HepG2 (cell line): ENCODE data around the gene MIEF1. TPM values are rescaled to one million over a fixed set of nuclear protein-coding genes. Genes with fewer than 3 reads are reported as not detected.
A peak's percentile ranks its signal among the peaks of the same experiment; 100 is the strongest.

ENCODE experiments used
- AGO2 ChIP-seq: fragments of 200-400 bp; formaldehyde crosslinking; optimal IDR thresholded peaks from 2 replicates; pipeline ENCODE3; 2017; ENCODE audit warnings: mild to moderate bottlenecking, low read depth, low read length, moderate library complexity
- EP300 ChIP-seq, 3 experiments: sonication (generic) in 1 of 3; formaldehyde crosslinking in 1 of 3; IDR thresholded peaks; 2 replicates each; pipeline versions ENCODE4 v1.5.1 to v1.6.1; 2011 to 2020; ENCODE audit warnings: low read depth in 2 of 3, low read length in 2 of 3, borderline replicate concordance in 1 of 3, improper control_type of control experiment in 1 of 3, mild to moderate bottlenecking in 1 of 3, missing genetic modification reagents in 1 of 3, moderate library complexity in 1 of 3
- ESRRA ChIP-seq: sonication (generic); formaldehyde crosslinking; IDR thresholded peaks from 2 replicates; pipeline ENCODE4 v1.5.1; 2020; ENCODE audit warnings: mild to moderate bottlenecking, low read depth, missing genetic modification reagents
- FOXA1 ChIP-seq, 2 experiments: fragments of 450-650 bp in 1 of 2; sonication (generic) in 1 of 2; formaldehyde crosslinking in 1 of 2; IDR thresholded peaks; 2 replicates each; pipeline versions ENCODE4 v1.4.0 to v1.6.1; 2016 to 2020; ENCODE audit warnings: missing genetic modification reagents in 1 of 2
- MAZ ChIP-seq, 2 experiments: sonication (generic) in 1 of 2; formaldehyde crosslinking in 1 of 2; IDR thresholded peaks; 2 replicates each; pipeline versions ENCODE4 v1.5.0 to v1.6.1; 2012 to 2020; ENCODE audit warnings: low read depth in 2 of 2, mild to moderate bottlenecking in 2 of 2, borderline replicate concordance in 1 of 2, improper control_type of control experiment in 1 of 2, low read length in 1 of 2, missing genetic modification reagents in 1 of 2, moderate library complexity in 1 of 2
- NCOA2 ChIP-seq: sonication (generic); formaldehyde crosslinking; IDR thresholded peaks from 2 replicates; pipeline ENCODE4 v1.8.0; 2022; ENCODE audit warnings: inconsistent platforms
- NR2F6 ChIP-seq, 2 experiments: IDR thresholded peaks; 2 replicates each; pipeline ENCODE4 v1.6.1; 2016; ENCODE audit warnings: antibody characterized with exemption in 1 of 2, mild to moderate bottlenecking in 1 of 2
- PATZ1 ChIP-seq: sonication (generic); formaldehyde crosslinking; IDR thresholded peaks from 2 replicates; pipeline ENCODE4 v1.4.0; 2020; ENCODE audit warnings: missing genetic modification reagents
- PAWR ChIP-seq: sonication (generic); formaldehyde crosslinking; IDR thresholded peaks from 2 replicates; pipeline ENCODE4 v1.4.0; 2020; ENCODE audit warnings: missing genetic modification reagents, mild to moderate bottlenecking, borderline replicate concordance
- RBM39 ChIP-seq: fragments of 200-400 bp; formaldehyde crosslinking; IDR thresholded peaks from one replicate; pipeline ENCODE4 v1.6.1; 2018; ENCODE audit warnings: antibody characterized with exemption, mild to moderate bottlenecking, low read depth, low read length; ENCODE audit not compliant: poor library complexity, severe bottlenecking
- SAP130 ChIP-seq: IDR thresholded peaks from 2 replicates; pipeline ENCODE4 v1.6.1; 2016; ENCODE audit warnings: low read depth
- SIX1 ChIP-seq: sonication (generic); formaldehyde crosslinking; IDR thresholded peaks from 2 replicates; pipeline ENCODE4 v1.4.0; 2020; ENCODE audit warnings: missing genetic modification reagents, borderline replicate concordance
- SMAD3 ChIP-seq: sonication (generic); formaldehyde crosslinking; IDR thresholded peaks from 2 replicates; pipeline ENCODE4 v1.4.0; 2020; ENCODE audit warnings: missing genetic modification reagents
- SMARCC2 ChIP-seq: fragments of 450-650 bp; IDR thresholded peaks from 2 replicates; pipeline ENCODE4 v1.6.1; 2017; ENCODE audit warnings: antibody characterized with exemption, mild to moderate bottlenecking
- SOX13 ChIP-seq, 3 experiments: fragments of 450-650 bp in 1 of 3; sonication (generic) in 1 of 3; formaldehyde crosslinking in 1 of 3; IDR thresholded peaks in 2 of 3; conservative IDR thresholded peaks in 1 of 3; 2 replicates each; pipeline versions ENCODE4 v1.5.0 to v1.6.1; 2016 to 2020; ENCODE audit warnings: antibody characterized with exemption in 1 of 3, mild to moderate bottlenecking in 1 of 3, missing compliant biosample characterization in 1 of 3, missing genetic modification reagents in 1 of 3, moderate library complexity in 1 of 3
- SRF ChIP-seq: IDR thresholded peaks from 2 replicates; pipeline ENCODE4 v1.6.1; 2011; ENCODE audit warnings: mild to moderate bottlenecking, low read depth, low read length, moderate library complexity
- TMF1 ChIP-seq: sonication (generic); formaldehyde crosslinking; IDR thresholded peaks from 2 replicates; pipeline ENCODE4 v1.8.1; 2022; ENCODE audit warnings: low read depth, missing genetic modification reagents
- ZNF121 ChIP-seq: sonication (generic); formaldehyde crosslinking; IDR thresholded peaks from 2 replicates; pipeline ENCODE4 v1.5.0; 2020; ENCODE audit warnings: mild to moderate bottlenecking, missing genetic modification reagents
- ZNF282 ChIP-seq: fragments of 450-650 bp; IDR thresholded peaks from 2 replicates; pipeline ENCODE4 v1.6.1; 2018; ENCODE audit not compliant: partially characterized antibody
- ZNF496 ChIP-seq: sonication (generic); formaldehyde crosslinking; IDR thresholded peaks from 2 replicates; pipeline ENCODE4 v1.8.1; 2023; ENCODE audit warnings: mild to moderate bottlenecking, moderate library complexity, missing genetic modification reagents; ENCODE audit not compliant: insufficient replicate concordance
- ZNF639 ChIP-seq: conservative IDR thresholded peaks from 2 replicates; pipeline ENCODE4 v1.6.1; 2018; ENCODE audit warnings: missing genetic modification reagents
- ZNF670 ChIP-seq: sonication (generic); formaldehyde crosslinking; IDR thresholded peaks from 2 replicates; pipeline ENCODE4 v1.8.0; 2022; ENCODE audit warnings: mild to moderate bottlenecking, missing genetic modification reagents, borderline replicate concordance
- ZNF710 ChIP-seq: sonication (generic); formaldehyde crosslinking; IDR thresholded peaks from 2 replicates; pipeline ENCODE4 v1.5.0; 2020; ENCODE audit warnings: mild to moderate bottlenecking, missing genetic modification reagents, borderline replicate concordance
- ZSCAN25 ChIP-seq: sonication (generic); formaldehyde crosslinking; IDR thresholded peaks from 2 replicates; pipeline ENCODE4 v1.8.0; 2022; ENCODE audit warnings: mild to moderate bottlenecking, missing genetic modification reagents
- polyA plus RNA-seq, 8 experiments: library from polyadenylated mRNA; depleted of rRNA in 3 of 8; stranded (reverse) in 7 of 8; unstranded in 1 of 8; fragments of >200 nt; fragmentation: Illumina TruSeq in 4 of 8; extraction: Trizol in 4 of 8; gene quantifications; 2 replicates each; pipeline versions ENCODE4 v1.2.1 to v1.2.3, GENCODE V29; 2011 to 2016; ENCODE audit warnings: low read depth in 4 of 8, missing spikeins in 1 of 8, mixed read lengths in 1 of 8; ENCODE audit not compliant: insufficient read depth in 1 of 8
- total RNA-seq, 5 experiments: library from RNA; depleted of rRNA; stranded (reverse); fragments of >200 nt; fragmentation: Illumina TruSeq; extraction: Trizol; gene quantifications; 2 replicates each; pipeline ENCODE4 v1.2.3, GENCODE V29; 2016; ENCODE audit warnings: low read depth in 1 of 5

Gene MIEF1
- total and polyA plus RNA-seq, 2 of the 13 experiments (the other 11 are each of a cell fraction or from before 2014, with no cell fraction given) = 21.7 to 34.8 TPM

GRCh38 chr22:39498802-39499201, 3.3 kb upstream of the MIEF1 start (continued):
- peak; percentile 48; the same call in 1 of the 2 replicates for TF ChIP-seq ZNF710 (CRISPR knock-in tag)
- TF ChIP-seq SOX13 (IDR thresholded peaks at IDR 0.05) = no peak
- peak in 1 of 2 experiments; percentile 70; a peak in 2 of 4 replicates for TF ChIP-seq SOX13 (CRISPR knock-in tag; conservative IDR thresholded peaks at IDR 0.05 in 1 of 2, IDR thresholded peaks at IDR 0.05 in 1 of 2)
- no peak for TF ChIP-seq ESRRA (CRISPR knock-in tag)
- TF ChIP-seq MAZ (IDR thresholded peaks at IDR 0.05; ENCODE audit: borderline replicate concordance, low read depth, low read length) = no peak
- peak; percentile 60; the same call in 1 of the 2 replicates for TF ChIP-seq MAZ (CRISPR knock-in tag; IDR thresholded peaks at IDR 0.05; ENCODE audit: low read depth)
- 0 out of 4 replicates have a peak, but pooled peaks of 1 of the 2 experiments have one; percentile 9 for TF ChIP-seq EP300 (IDR thresholded peaks at IDR 0.05; ENCODE audit: low read depth in 2 of 2, low read length in 2 of 2)
- TF ChIP-seq EP300 (CRISPR knock-in tag; IDR thresholded peaks at IDR 0.05; ENCODE audit: borderline replicate concordance) = no peak
- no peak for TF ChIP-seq SIX1 (CRISPR knock-in tag)
- no peak for TF ChIP-seq SRF
- no peak for TF ChIP-seq ZNF496 (CRISPR knock-in tag)
- no peak for TF ChIP-seq AGO2
- TF ChIP-seq ZNF282 = no peak
- TF ChIP-seq NR2F6 (IDR thresholded peaks at IDR 0.05) = no peak
- TF ChIP-seq NR2F6 (CRISPR knock-in tag; IDR thresholded peaks at IDR 0.05) = no peak
- TF ChIP-seq PAWR (CRISPR knock-in tag) = no peak
- no peak for TF ChIP-seq ZNF670 (CRISPR knock-in tag)
- no peak for TF ChIP-seq ZNF639 (CRISPR knock-in tag)
- TF ChIP-seq ZNF121 = peak; percentile 66
- TF ChIP-seq RBM39 = no peak
- no peak for TF ChIP-seq FOXA1 (IDR thresholded peaks at IDR 0.05)
- TF ChIP-seq FOXA1 (CRISPR knock-in tag; IDR thresholded peaks at IDR 0.05) = 0 out of 2 replicates have a peak, but pooled peaks have one; percentile 43
- peak; percentile 71 for TF ChIP-seq ZSCAN25 (CRISPR knock-in tag)
- TF ChIP-seq PATZ1 = peak; percentile 77
- no peak for TF ChIP-seq TMF1 (CRISPR knock-in tag)
- no peak for TF ChIP-seq SMARCC2
- TF ChIP-seq SMAD3 (CRISPR knock-in tag) = no peak
- TF ChIP-seq SAP130 = peak; percentile 46; the same call in 1 of the 2 replicates
- no peak for TF ChIP-seq NCOA2 (CRISPR knock-in tag)
